ENCODE results near the gene ABCC10.
A peak's percentile ranks its signal among the peaks of the same experiment; 100 is the strongest.
"Not testable (repeated sequence)": the region's sequence is repeated elsewhere in the genome, so short reads cannot be mapped to it uniquely, and the experiment has no call there.

The ABCC10 gene

GRCh38 chr6:43407296-43407695, 20.0 kb upstream of the ABCC10 start:
- no peak for DNase-seq
- intact Hi-C loops (cut with DNase I), result no loop called here

GRCh38 chr6:43408259-43408658, 19.1 kb upstream of the ABCC10 start:
- no peak for DNase-seq
- intact Hi-C loops (cut with DNase I), result no loop called here

GRCh38 chr6:43410776-43411175, 16.6 kb upstream of the ABCC10 start:
- intact Hi-C loops (cut with DNase I); DNase-seq: not testable (repeated sequence)

- intact Hi-C loops (cut with DNase I), result no loop called here
- no peak for DNase-seq
Observed at GRCh38 chr6:43412541-43412940, 14.8 kb upstream of the ABCC10 start.

- DNase-seq, result no peak
- intact Hi-C loops (cut with DNase I), result no loop called here
Observed at GRCh38 chr6:43413002-43413401, 14.3 kb upstream of the ABCC10 start.

GRCh38 chr6:43415275-43415674, 12.1 kb upstream of the ABCC10 start:
- intact Hi-C loops (cut with DNase I); DNase-seq: not testable (repeated sequence)

GRCh38 chr6:43416935-43417334, 10.4 kb upstream of the ABCC10 start:
- DNase-seq, result no peak
- intact Hi-C loops (cut with DNase I), result no loop called here

GRCh38 chr6:43420012-43420709, 7.2 kb upstream of the ABCC10 start:
- intact Hi-C loops (cut with DNase I), result no loop called here
- no peak for DNase-seq

GRCh38 chr6:43421831-43422230, 5.5 kb upstream of the ABCC10 start:
- no peak for DNase-seq
- intact Hi-C loops (cut with DNase I), result no loop called here

- intact Hi-C loops (cut with DNase I); DNase-seq: not testable (repeated sequence)
Observed at GRCh38 chr6:43425083-43425482, 2.3 kb upstream of the ABCC10 start.

GRCh38 chr6:43426928-43427405, 374 bp upstream of the ABCC10 start:
- DNase-seq, result no peak
- intact Hi-C loops (cut with DNase I), result loop anchor here (2.0 kb wide), 1 partner anchor 58 kb away; the partner anchor contains the start of gene ZNF318

GRCh38 chr6:43428112-43428570, 800 bp downstream of the ABCC10 start:
- DNase-seq, result peak in 3 of 42 donors; percentile 6 to 24 (median 19)
- intact Hi-C loops (cut with DNase I), result no loop called here

GRCh38 chr6:43428874-43429273, 1.5 kb downstream of the ABCC10 start:
- intact Hi-C loops (cut with DNase I), result no loop called here
- no peak for DNase-seq

- intact Hi-C loops (cut with DNase I), result no loop called here
- no peak for DNase-seq
Observed at GRCh38 chr6:43432009-43432945, 4.9 kb downstream of the ABCC10 start.

- intact Hi-C loops (cut with DNase I), result no loop called here
- DNase-seq, result no peak
Observed at GRCh38 chr6:43433148-43433547, 5.8 kb downstream of the ABCC10 start.

GRCh38 chr6:43434001-43434840, 6.9 kb downstream of the ABCC10 start:
- intact Hi-C loops (cut with DNase I), result no loop called here

GRCh38 chr6:43434943-43435342, 7.6 kb downstream of the ABCC10 start:
- intact Hi-C loops (cut with DNase I), result no loop called here
- no peak for DNase-seq

More at GRCh38 chr6:43434001-43434840, 6.9 kb downstream of the ABCC10 start:
- DNase-seq, result no peak

GRCh38 chr6:43435682-43436437, 8.5 kb downstream of the ABCC10 start:
- intact Hi-C loops (cut with DNase I), result no loop called here
- DNase-seq, result no peak
